Lung (tissue), 12 donors: ENCODE results near the gene DCDC2. TPM values are rescaled to one million over a fixed set of nuclear protein-coding genes. Genes with fewer than 3 reads are reported as not detected.
A peak's percentile ranks its signal among the peaks of the same experiment; 100 is the strongest.

Experiments
- ATAC-seq: fragments of 200-7000 bp; cut with Tn5 transposase; one replicate; pipeline ENCODE4 v1.9.1; 2020; ENCODE audit warnings: moderate number of reproducible peaks; ENCODE audit not compliant: insufficient read depth, low FRiP score
- DNase-seq, 3 donors: peaks; one replicate each; pipeline ENCODE4 v3.0.0-alpha.2; 2013 to 2017
- H3K27ac ChIP-seq, 2 donors: one replicate each; pipeline ENCODE4 v1.5.1; 2013; ENCODE audit warnings: mild to moderate bottlenecking in 2 of 2, moderate library complexity in 2 of 2, control low read depth in 1 of 2, inconsistent platforms in 1 of 2, low read depth in 1 of 2, low read length in 1 of 2
- H3K27me3 ChIP-seq, 3 donors: one replicate each; pipeline ENCODE4 v1.5.1; 2013; ENCODE audit warnings: low read length in 2 of 3; ENCODE audit not compliant: control insufficient read depth in 3 of 3, insufficient read depth in 3 of 3
- H3K36me3 ChIP-seq, 4 donors: one replicate each; pipeline ENCODE4 v1.5.1; 2013; ENCODE audit warnings: low read length in 4 of 4, mild to moderate bottlenecking in 1 of 4, moderate library complexity in 1 of 4; ENCODE audit not compliant: control insufficient read depth in 4 of 4, insufficient read depth in 4 of 4
- H3K4me1 ChIP-seq, 5 donors: one replicate each; pipeline ENCODE4 v1.5.1; 2013; ENCODE audit warnings: low read length in 5 of 5, mild to moderate bottlenecking in 2 of 5, moderate library complexity in 1 of 5; ENCODE audit not compliant: control insufficient read depth in 5 of 5, insufficient read depth in 5 of 5
- H3K4me3 ChIP-seq: one replicate; pipeline ENCODE4 v1.5.1; 2013; ENCODE audit warnings: mild to moderate bottlenecking, control low read depth, moderate library complexity
- H3K9ac ChIP-seq, 2 donors: one replicate each; pipeline ENCODE4 v1.5.1; 2013; ENCODE audit warnings: low read length in 2 of 2, control low read depth in 1 of 2; ENCODE audit not compliant: insufficient read depth in 1 of 2
- H3K9me3 ChIP-seq, 4 donors: one replicate each; pipeline ENCODE4 v1.5.1; 2013; ENCODE audit warnings: low read length in 3 of 4, mild to moderate bottlenecking in 1 of 4, moderate library complexity in 1 of 4; ENCODE audit not compliant: control insufficient read depth in 4 of 4, insufficient read depth in 3 of 4
- WGBS, 2 donors: extraction: QIAGEN DNeasy Blood & Tissue Kit; methylation state at CpG; one replicate each; pipeline ENCODE4 v1.1.7; 2013; 5-methylcytosine and 5-hydroxymethylcytosine counted together
- polyA plus RNA-seq, 2 donors: library from polyadenylated mRNA; stranded (reverse); fragments of 200-250 nt; gene quantifications; one replicate each; pipeline ENCODE4 v1.2.1, GENCODE V29; 2013
- total RNA-seq, 2 donors: library from RNA; depleted of rRNA in 1 of 2; stranded (reverse); fragments of >200 nt in 1 of 2; gene quantifications; one replicate each; pipeline ENCODE4 v1.2.1, GENCODE V29; 2014 to 2021
- TF ChIP-seq, protein P1 (sequence below): IDR thresholded peaks from 2 replicates; pipeline ENCODE4 v1.5.1; 2012; ENCODE audit warnings: mild to moderate bottlenecking; ENCODE audit errors: control extremely low read depth, extremely low read depth
- donor health status: control.
- donor health status: control.
- donor health status: Bipolar disorder and iron deficiency.
- donor health status: healthy.
- donor health status: DM: yes; HTN: yes; CAD: no.

The DCDC2 gene
- total and polyA plus RNA-seq, 4 donors = 2.3 to 14.2 (median 6.2) TPM

DNA sequence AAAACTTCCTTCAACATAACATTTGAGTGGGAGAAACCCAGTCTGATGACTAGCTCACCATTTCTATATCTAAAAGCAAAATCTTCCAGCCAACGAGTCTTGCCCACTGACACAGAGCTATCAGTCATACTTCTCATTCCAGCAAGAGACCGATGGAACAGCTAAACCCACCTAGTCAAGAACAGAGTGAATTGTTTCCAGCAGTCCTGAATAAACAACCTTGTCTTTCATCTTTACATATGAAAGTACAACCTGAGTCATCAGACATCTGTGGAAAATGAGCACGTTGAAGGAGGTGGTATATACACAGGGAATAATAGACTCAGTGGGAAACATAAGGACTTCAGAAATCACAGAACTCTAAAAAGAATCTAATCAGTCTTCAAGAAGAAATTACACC lies 208.0 kb downstream of the DCDC2 start:
- TF ChIP-seq, protein P1, sequence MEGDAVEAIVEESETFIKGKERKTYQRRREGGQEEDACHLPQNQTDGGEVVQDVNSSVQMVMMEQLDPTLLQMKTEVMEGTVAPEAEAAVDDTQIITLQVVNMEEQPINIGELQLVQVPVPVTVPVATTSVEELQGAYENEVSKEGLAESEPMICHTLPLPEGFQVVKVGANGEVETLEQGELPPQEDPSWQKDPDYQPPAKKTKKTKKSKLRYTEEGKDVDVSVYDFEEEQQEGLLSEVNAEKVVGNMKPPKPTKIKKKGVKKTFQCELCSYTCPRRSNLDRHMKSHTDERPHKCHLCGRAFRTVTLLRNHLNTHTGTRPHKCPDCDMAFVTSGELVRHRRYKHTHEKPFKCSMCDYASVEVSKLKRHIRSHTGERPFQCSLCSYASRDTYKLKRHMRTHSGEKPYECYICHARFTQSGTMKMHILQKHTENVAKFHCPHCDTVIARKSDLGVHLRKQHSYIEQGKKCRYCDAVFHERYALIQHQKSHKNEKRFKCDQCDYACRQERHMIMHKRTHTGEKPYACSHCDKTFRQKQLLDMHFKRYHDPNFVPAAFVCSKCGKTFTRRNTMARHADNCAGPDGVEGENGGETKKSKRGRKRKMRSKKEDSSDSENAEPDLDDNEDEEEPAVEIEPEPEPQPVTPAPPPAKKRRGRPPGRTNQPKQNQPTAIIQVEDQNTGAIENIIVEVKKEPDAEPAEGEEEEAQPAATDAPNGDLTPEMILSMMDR = no peak
- 54 to 73% methylated on average over 3 of the region's 3 CpGs for WGBS, 2 donors
- H3K27me3 ChIP-seq = no peaks in the 10 kb centered on the region

GRCh38 chr6:24149296-24149695 lies 208.6 kb downstream of the DCDC2 start:
- no peak for ATAC-seq
- Histone ChIP-seq H3K27ac (no peak overlapping the region), H3K9ac (no peak overlapping the region), H3K9me3 (no peaks in the 10 kb centered on the region), H3K36me3 (no peaks in the 10 kb centered on the region), H3K4me1 (peaks cover 0 to 2% (median 0%) of the 10 kb centered on the region in 5 donors), H3K27me3 (no peaks in the 10 kb centered on the region), H3K4me3 (no peak overlapping the region)
- peak in 2 of 3 donors; percentile 64 to 68 for DNase-seq
- TF ChIP-seq, protein P1 = no peak

More for the DNA sequence above, 208.0 kb downstream of the DCDC2 start:
- Histone ChIP-seq H3K4me1 (peaks cover 0 to 2% (median 0%) of the 10 kb centered on the region in 5 donors), H3K36me3 (no peaks in the 10 kb centered on the region), H3K27ac (no peak overlapping the region), H3K4me3 (no peak overlapping the region), H3K9me3 (no peaks in the 10 kb centered on the region), H3K9ac (no peak overlapping the region)
- DNase-seq = no peak
- ATAC-seq = no peak

- DNase-seq = no peak
- no peaks in the 10 kb centered on the region for H3K36me3 ChIP-seq
- peaks cover 0 to 2% (median 0%) of the 10 kb centered on the region in 5 donors for H3K4me1 ChIP-seq
- TF ChIP-seq, protein P1 = no peak
- H3K9ac ChIP-seq = no peak overlapping the region
- no peak for ATAC-seq
- no peaks in the 10 kb centered on the region for H3K9me3 ChIP-seq
- no peak overlapping the region for H3K27ac ChIP-seq
- H3K4me3 ChIP-seq = no peak overlapping the region
- H3K27me3 ChIP-seq = no peaks in the 10 kb centered on the region
These were observed 209.2 kb downstream of the DCDC2 start for GRCh38 chr6:24148684-24149083.

GRCh38 chr6:24148154-24148570 lies 209.7 kb downstream of the DCDC2 start:
- Histone ChIP-seq H3K36me3 (no peaks in the 10 kb centered on the region), H3K4me1 (peaks cover 0 to 2% (median 0%) of the 10 kb centered on the region in 5 donors), H3K4me3 (no peak overlapping the region), H3K27me3 (no peaks in the 10 kb centered on the region), H3K27ac (no peak overlapping the region), H3K9ac (no peak overlapping the region), H3K9me3 (no peaks in the 10 kb centered on the region)
- WGBS, 2 donors = 80 to 90% methylated on average over 3 of the region's 3 CpGs
- no peak for DNase-seq
- no peak for ATAC-seq
- TF ChIP-seq, protein P1 = no peak
